HG03354 (cell line): ENCODE data around the gene SNX30.

Source experiments
- ATAC-seq: cut with Tn5 transposase; IDR thresholded peaks from one replicate; pipeline ENCODE4 v1.9.1; 2021; ENCODE audit warnings: mild to moderate bottlenecking; ENCODE audit not compliant: unreplicated experiment, poor library complexity, severe bottlenecking

Gene SNX30

DNA sequence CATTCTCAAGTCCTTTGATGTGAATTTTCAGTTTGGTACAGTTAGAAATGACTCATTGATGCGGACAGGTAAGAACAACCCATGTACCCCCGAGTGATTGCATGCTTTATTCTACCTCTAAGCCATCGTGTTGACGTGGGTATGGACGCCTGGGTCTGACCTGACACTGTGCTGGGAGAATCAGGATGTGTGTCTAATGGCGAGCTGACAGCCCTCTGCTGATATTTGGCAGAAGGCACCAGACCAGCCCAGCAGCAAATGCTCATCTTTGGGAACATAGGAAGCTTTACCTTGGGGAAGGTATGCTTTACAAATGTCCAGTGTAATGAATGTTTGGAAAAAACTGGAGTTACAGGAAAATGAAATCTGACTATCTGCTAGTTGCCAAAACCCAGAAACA is 120.0 kb downstream of the SNX30 start:
- no peak for ATAC-seq

DNA sequence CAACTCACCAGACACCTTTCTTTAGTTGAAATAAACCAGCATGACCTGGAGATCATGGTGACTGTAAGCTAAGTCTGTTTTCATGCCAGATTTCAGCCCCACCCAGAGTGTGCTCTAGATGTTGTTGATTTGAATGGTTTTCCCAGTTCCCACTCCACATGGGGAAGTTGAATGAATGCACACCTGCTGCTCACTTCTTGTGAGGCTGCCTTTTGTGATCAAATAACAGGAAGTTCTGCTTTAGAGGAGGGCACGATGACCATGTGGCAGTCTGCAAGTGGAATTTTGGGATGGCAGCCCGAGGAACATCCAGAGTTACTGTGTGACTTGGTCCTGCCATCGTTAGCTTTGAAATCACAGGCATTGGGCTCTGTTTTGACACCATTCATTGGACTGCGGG is 121.5 kb downstream of the SNX30 start:
- ATAC-seq: no peak

DNA sequence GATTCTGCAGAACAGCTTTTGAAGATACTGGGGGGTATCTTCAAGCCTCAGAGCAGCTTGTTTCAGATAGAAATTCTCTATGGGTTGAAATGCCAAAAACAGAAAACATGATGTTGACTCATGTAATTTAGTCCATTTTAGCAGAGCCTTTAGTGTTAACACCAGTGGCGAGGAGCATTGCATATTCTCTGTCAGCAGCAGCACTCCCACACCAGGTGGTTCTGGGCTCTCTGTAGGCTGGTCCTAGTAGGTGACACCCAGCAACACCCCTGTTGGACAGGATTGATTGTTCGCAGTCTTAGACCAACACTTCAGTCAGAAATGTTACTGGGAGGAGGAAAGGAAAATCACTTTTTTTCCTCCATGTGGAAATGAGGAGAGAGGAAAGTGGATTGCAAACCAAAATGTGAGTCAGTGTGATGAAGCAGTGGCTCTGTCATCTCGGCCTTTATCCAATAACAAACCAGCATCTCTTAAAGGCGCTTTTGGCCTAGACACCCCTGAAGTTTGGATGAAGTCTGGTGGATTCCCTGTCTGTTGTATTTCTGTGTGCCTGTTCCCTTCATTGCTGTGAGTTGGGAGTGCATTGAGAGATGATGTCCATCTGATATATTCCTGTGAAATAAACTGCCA is 123.3 kb downstream of the SNX30 start:
- ATAC-seq: no peak

DNA sequence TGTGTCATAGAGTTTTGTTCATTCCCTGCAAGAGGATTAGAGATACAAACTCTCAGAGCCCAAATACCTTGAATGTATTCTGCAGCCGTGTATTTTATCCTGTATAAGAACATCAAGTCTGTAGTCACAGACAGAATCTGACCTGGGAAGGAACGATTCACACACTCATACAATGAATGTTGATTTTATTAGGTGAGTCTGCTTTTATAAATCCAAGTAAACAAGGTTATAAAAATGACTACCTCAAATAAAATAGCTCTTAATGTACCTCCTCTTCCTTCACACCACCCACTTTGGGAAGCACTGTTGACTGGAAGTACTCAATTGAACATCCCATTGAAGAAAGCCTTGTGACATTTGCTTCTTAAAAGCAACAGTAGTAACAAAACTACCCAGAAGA is 128.2 kb downstream of the SNX30 start:
- no peak for ATAC-seq

DNA sequence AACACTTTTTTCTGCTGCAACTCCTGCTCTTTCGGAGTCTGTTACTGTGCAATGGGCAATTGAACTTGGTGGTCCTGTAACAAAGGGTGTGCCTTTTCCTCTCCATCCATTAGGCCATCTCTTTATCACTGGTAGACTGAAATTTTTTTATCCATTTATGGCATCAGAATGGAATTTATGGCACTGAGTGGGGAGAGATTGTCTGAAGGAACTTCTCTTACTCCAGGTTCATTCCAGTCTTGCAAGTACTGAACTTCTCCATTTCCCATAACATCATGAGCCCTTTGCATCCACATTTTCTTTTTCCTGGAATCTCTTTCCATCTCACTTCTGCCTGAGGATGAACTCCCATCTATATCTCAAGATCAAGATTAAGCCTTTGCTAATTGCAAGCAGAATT is 130.1 kb downstream of the SNX30 start:
- ATAC-seq: no peak

DNA sequence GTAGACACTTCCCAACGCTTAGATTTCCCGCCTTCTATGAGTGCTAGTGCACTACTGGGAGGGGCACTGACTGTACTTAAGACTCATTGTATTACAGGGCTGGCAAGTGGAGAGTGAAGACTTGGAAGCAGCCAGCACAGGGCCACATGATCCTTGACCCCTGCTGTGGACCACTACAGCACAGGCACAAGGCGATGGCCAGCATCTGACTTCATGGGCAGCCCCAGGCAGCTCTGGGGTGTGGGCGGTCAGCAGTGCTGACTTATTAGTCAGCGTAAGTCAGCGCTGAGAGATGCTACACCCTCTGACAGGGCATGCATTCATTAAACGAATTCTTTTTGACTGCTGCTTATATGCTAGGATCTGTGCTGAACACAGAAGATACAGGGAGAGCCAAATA is 130.8 kb downstream of the SNX30 start:
- no peak for ATAC-seq

DNA sequence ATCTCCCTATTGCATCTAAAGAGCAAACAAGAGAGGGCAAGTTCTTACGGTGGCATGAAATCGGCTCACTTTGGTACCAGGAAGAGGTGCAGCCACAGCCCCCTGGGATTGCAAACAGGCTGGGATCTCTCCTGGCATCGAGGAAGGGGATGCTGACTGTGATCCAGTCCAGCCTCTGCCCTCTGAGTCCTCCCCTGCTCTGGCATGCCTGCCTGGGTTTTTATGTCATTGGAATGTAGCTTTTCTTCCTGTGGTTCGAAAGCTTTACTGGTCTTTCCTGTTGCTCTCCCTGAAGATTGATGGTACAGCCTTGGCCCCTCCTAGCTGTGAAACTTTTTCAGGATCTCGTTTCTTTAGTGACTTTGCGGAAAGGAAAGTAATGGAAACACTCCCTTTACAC is 133.5 kb downstream of the SNX30 start:
- ATAC-seq: no peak

DNA sequence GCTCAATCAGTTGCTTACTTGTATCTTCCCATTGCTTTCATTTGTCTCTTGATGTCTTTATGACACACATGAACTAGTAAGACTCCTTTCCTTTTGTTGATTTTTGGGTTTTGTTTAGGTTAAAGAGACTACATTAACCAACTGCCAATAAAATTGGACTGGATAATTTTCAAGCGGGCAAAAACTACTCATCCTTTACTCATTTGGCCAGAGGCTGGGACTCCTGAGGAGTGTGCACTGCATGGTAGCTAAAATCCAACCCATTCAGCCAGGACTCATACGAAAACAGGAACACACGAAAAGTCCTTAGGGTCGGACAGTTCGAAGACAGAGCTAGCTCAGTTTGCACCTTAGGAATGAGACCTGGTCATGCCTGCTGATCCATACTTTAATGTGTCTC is 134.2 kb downstream of the SNX30 start:
- no peak for ATAC-seq

DNA sequence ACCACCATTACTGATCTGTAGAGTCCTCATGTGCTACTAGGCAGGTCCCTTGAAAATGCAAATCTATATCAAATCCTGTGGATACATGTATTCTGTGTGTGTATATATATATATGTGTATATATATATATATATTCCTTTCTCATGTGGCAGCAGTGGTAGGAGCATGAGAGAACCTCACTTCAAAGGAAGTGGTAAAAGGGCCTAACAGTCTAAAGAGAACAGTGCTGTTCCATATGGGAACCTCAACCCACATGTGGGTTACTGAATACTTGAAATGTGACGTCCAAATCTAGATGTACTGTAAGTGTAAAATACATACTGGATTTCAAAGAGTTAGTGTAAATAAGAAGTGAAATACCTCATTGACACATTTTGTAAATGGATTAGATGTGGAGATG is 134.8 kb downstream of the SNX30 start:
- no peak for ATAC-seq

DNA sequence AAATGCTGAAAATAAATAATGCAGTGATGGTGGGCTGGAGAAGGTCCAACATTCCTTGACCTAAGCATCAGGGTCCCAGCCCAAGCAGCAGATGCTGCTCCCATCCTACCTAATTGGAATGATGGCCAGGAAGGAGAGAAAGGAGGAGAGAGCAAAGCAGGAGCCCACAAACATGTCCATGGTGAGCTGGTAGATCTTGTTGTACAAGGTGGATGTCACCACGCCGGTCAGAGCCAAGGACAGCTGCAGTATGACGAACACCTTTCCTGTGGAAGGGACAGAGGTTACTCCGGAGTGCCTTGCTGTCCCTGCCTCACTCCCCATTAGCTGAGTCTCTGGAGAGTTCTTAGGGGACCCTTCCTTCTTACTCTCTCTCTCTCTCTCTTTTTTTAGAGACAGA is 135.8 kb downstream of the SNX30 start:
- ATAC-seq: no peak

DNA sequence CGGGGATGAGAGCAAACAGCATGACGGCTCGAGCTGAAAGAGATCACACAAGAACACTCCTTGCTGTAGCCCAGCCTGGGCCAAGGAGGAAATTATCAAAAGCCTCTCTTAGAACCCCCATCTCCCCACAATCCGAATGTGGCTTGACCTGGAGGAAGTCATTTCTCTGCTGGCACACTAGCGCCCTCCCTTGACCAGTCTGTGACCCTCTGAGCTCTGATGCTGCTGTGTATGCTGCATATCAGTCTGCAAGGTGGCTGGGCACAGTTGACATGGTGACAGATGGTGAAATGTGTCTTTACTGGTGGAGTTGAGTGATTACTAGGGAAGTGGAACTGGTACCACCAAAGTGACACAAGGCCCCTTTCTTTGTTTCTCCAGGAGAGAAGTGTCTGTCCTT is 136.8 kb downstream of the SNX30 start:
- ATAC-seq: no peak

DNA sequence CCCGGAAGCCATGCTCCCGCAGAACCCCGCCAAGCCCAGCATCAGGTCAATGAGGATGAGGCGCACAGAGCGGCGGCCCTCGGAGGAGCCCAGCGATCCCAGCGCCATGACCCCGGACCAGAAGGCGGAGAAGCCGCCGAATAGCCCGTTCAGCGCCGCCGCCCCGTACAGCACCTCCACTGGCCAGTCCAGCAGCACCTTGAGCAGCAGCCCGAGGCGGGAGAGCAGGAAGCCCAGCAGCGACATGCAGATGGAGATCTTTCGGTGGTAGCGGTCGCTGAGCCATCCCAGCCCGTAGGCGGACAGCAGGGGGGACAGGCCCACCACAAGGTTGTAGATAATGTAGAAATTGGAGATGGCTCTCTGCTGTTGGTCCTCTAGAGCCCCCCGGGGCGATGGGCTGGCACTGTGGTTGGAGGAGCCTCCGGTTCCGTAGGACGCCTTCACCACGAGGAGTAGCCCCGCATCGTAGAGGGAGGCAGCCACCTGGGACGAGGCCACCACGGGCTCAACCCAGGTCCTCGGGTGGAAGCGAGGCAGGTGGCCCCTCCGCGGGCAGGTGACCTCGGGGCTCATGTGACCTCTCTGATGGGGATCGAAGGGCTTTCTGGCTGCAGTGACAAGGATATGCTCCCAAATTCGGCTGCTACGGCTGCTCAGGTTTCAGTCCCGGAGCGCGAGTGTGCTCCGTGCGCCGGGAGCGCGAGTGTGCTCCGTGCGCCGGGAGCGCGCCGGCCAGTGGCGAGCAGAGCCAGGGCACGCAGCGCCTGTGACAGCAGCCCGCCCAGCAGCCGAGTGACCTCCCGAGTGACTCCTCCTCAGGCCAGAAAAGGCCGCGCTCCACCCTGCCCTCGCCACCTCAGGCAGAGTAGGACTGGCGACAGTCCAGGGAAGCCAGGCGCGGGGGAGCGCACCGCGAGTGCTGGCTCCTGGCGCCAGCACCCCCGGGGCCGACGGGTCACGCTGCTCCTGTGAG is 139.8 kb downstream of the SNX30 start, which contains the start of gene SLC46A2:
SLC46A2 (minus strand) TSS at position 771 of the 976 bp plus-strand sequence; CDS start at position 576, 195 bp downstream.
- no peak for ATAC-seq

DNA sequence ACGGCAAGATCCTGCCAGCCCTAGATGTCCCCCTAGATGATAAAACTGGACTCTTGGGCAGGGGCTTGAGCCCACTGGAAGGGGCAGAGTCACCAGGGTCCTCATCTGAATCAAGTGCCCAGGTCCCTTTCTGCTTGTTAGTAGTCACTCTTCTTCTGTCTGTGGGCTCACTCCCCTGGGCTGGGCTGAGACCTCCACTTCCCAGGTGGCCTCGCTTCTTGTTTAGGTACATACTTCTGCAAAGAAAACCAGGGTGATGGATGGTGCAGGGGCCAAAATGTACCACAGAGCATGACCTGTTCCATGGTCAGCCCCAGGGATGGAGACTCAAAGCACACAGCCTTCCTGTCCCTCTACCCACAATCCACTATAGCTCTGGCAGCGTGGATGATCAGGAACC is 141.0 kb downstream of the SNX30 start:
- ATAC-seq: no peak

DNA sequence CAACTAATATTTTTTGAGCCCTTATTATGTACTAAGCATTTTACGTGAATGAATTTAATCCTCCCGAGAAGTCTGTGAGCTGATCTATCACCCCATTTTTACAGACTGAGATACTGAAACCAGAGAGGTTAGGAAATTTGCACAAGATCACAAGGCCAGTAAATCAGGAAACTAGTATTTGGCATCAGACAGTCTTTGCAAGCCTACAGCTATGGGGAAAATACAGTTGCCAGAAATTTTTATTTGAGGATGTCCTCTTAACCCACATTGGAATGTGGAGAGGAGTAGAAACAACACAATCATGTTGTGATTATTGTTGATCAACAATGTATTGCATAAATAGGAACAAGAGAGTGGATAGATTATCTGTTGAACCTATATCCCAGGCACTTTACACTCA is 142.4 kb downstream of the SNX30 start:
- no peak for ATAC-seq

DNA sequence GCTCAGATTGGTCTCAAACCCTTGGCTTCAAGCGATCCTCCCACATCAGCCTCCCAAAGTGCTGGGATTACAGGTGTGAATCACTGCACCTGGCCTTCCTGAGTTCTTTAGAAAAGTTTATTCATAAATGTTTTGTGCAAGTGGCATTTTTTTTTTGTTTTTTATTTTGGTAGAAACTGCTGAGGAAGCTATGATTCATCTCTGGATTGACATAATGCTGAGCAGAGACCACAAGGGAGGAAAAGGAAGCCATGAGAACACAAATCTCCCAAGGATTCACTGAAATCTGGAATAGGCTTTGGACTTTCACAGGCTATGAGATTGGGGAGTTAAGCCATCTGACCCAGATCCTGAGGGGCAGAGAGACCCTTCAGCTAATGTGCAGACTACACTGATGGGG is 143.5 kb downstream of the SNX30 start:
- no peak for ATAC-seq

DNA sequence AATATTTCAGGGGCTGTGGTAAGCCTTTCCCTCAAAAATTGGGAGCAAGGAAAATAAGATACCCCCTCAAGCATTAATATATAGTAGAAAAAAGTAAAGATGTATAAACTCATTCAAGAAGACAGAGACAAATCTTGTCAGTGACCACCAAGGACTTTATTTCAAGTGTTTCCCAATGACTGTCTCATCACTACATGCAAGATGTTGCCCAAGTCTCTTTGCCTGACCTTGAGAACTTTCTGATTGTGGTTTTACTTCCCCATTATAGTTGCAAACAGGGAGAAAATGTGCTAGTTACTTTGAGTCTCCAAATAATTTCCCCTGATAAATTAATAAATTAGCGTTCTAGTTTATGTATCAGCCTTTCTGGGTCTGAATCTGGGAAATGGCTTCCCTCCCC is 144.1 kb downstream of the SNX30 start:
- ATAC-seq: no peak

DNA sequence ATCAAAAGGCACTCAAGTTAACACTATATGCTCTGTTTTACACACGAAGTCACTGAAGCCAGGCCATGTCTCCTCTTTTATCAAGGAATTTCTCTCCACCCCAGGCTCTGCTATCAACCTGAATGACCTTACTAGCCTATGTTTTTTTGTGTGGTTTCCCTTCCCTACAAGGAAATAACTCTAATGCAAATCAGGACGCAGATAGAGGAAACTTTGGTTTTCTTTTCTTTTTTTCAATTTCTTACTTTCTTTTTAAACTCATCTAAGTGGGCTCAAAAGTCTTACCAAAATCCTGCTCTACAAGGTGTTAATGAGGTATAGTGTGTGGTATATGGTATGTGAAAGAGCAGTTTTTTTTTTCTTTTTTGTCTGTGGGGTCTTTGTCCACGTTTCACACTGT is 145.6 kb downstream of the SNX30 start:
- no peak for ATAC-seq

DNA sequence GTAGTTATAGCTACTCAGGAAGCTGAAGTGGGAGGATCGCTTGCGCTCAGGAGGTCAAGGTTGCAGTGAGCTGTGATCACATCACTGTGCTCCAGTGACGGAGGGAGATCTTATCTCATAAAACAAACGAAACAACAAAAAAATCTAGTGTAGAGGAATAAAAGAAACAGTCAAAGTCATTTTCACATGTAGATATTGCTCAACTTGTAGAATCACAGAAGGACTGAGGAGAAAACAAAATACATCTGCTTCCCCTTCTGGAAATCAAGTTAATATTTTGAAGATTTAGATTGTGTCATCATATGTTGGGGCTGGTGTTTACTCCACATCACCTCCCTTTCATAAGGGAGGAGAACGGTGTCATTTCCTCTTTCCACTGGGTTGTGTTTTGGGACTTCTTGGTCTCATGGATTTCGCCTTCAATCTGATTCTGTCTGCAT is 148.3 kb downstream of the SNX30 start:
- ATAC-seq: no peak

DNA sequence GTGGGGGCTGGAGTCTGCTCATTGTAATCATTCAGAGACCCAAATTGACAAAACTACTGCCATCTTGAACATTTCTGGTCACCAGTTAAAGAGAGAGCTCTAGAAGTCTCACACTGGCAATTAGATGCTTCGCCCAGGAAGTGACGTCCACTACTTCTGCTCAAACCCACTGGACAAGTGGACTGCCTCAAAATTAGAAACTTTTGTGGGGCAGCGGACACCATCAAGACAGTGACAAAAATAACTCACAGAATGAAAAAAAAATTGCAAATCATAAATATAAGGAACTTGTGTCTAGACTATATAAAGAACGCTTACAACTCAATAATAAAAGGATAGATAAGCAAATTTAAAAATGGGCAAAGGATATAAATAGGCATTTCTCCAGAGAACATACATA is 149.9 kb downstream of the SNX30 start:
- ATAC-seq: no peak

DNA sequence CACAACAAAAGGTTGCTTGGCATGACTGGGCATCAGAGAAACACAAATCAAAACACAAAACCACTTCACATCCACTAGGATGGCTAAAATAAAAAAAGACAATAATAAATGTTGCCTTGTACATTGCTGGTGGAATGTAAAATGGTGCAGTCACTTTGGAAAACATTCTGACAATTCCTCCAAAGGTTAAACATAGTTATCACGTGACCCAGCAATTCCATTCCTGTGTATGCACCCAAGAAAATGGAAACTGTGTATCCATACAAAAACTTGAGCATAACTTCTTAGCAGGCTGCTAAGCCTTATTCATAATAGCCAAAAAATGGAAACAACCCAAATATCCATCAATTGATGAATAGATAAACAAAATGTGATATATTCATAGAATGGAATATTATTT is 150.3 kb downstream of the SNX30 start:
- ATAC-seq: no peak

DNA sequence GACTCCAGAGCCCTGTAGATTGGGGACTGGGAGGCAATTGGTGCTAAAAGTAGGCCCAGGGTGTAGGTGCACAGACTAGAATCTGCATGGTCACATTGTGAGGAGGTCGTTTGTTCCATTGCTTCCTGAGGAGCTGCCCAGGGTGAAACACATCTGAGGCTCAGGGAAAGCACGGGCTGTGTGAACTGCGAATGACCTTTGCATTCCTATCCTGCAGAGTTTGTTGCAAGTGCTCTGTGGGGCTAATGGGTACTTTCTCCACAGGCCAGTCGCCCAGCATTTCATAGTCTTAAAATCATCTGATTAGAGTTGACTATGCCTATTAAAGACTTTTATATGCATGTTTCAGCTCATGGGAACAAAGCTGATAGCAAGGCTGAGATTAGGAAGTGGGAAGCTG is 154.5 kb downstream of the SNX30 start:
- ATAC-seq: no peak
